ENCODE data around the gene SETD7.

Gene SETD7

GRCh38 chr4:139547979-139548378, 8.0 kb downstream of the SETD7 start:
- DNase-seq: no peak

GRCh38 chr4:139540632-139541031, 15.4 kb downstream of the SETD7 start:
- DNase-seq: no peak

- DNase-seq: no peak
Measured at GRCh38 chr4:139540161-139540560, 15.9 kb downstream of the SETD7 start.

GRCh38 chr4:139537292-139537691, 18.7 kb downstream of the SETD7 start:
- DNase-seq: no peak

GRCh38 chr4:139535871-139536234, 20.2 kb downstream of the SETD7 start:
- DNase-seq: no peak

- no peak for DNase-seq
Measured at GRCh38 chr4:139535228-139535870, 20.7 kb downstream of the SETD7 start.

GRCh38 chr4:139534287-139534950, 21.6 kb downstream of the SETD7 start:
- no peak for DNase-seq

GRCh38 chr4:139533511-139533910, 22.5 kb downstream of the SETD7 start:
- DNase-seq: no peak

- DNase-seq: peak; percentile 16
Measured at GRCh38 chr4:139532947-139533346, 23.1 kb downstream of the SETD7 start.

- no peak for DNase-seq
Measured at GRCh38 chr4:139530833-139531427, 25.1 kb downstream of the SETD7 start.

- DNase-seq: no peak
Measured at GRCh38 chr4:139528377-139529005, 27.5 kb downstream of the SETD7 start.

GRCh38 chr4:139526928-139527327, 29.1 kb downstream of the SETD7 start:
- no peak for DNase-seq

- DNase-seq: no peak
Measured at GRCh38 chr4:139525414-139525813, 30.6 kb downstream of the SETD7 start.

- DNase-seq: no peak
Measured at GRCh38 chr4:139524062-139524631, 31.9 kb downstream of the SETD7 start.

GRCh38 chr4:139523076-139523475, 32.9 kb downstream of the SETD7 start:
- DNase-seq: no peak

GRCh38 chr4:139522457-139522856, 33.6 kb downstream of the SETD7 start:
- DNase-seq: no peak

GRCh38 chr4:139521754-139522401, 34.1 kb downstream of the SETD7 start:
- DNase-seq: no peak

- DNase-seq: no peak
Measured at GRCh38 chr4:139515531-139515958, 40.5 kb downstream of the SETD7 start.

- DNase-seq: no peak
Measured at GRCh38 chr4:139514382-139515059, 41.5 kb downstream of the SETD7 start.

- DNase-seq: no peak
Measured at GRCh38 chr4:139511320-139511719, 44.7 kb downstream of the SETD7 start.

GRCh38 chr4:139509727-139510410, 46.1 kb downstream of the SETD7 start:
- no peak for DNase-seq

Data from DMS 273 treated with DMSO at 0.1 percent for 48 hours (cell line).